ENCODE measurements around the gene KIR3DL2.

KIR3DL2 gene

DNA sequence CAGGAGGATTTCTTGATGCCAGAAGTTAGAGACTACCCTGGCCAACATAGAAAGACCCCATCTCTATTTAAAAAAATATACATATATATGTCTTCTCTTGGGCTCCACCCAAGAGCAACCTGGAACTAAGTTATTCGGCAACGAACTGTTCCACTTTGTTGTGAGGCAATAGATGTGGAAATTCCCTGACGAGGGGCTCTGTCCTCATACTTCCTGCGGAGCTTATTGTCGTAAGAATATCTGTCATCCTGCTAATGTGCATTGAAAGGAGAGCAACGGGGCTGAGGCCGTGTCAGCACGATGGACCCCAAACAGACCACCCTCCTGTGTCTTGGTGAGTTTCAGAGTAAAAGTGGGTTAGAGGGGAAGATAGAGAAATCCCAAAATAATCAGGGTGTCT lies 23.7 kb downstream of the KIR3DL2 start, which contains the start of gene FCAR:
FCAR (plus strand) TSS at position 246 of the 400 bp plus-strand sequence; CDS start at position 301, 55 bp downstream.
- no peak for TF ChIP-seq TCF12 (IDR thresholded peaks at IDR 0.05; ENCODE audit: low read depth)
- no peak for TF ChIP-seq CEBPB (IDR thresholded peaks at IDR 0.05)
- TF ChIP-seq USF1 (IDR thresholded peaks at IDR 0.05), result no peak
- no peak for TF ChIP-seq TAF1 (IDR thresholded peaks at IDR 0.05; ENCODE audit: low read depth)
- no peak for TF ChIP-seq EGR1 (IDR thresholded peaks at IDR 0.05)
- TF ChIP-seq MAX (IDR thresholded peaks at IDR 0.05), result no peak
- TF ChIP-seq CREB1 (IDR thresholded peaks at IDR 0.05; ENCODE audit: low read depth), result no peak
- no peak for TF ChIP-seq RAD21 (IDR thresholded peaks at IDR 0.05; ENCODE audit: low read depth)
- no peak for TF ChIP-seq EP300 (IDR thresholded peaks at IDR 0.05; ENCODE audit: borderline replicate concordance)

GRCh38 chr19:54875506-54875905 lies 25.3 kb downstream of the KIR3DL2 start:
- TF ChIP-seq CEBPB (IDR thresholded peaks at IDR 0.05) (no peak), CREB1 (IDR thresholded peaks at IDR 0.05; ENCODE audit: low read depth) (no peak), USF1 (IDR thresholded peaks at IDR 0.05) (no peak), RAD21 (IDR thresholded peaks at IDR 0.05; ENCODE audit: low read depth) (no peak), TEAD4 (IDR thresholded peaks at IDR 0.05) (no peak), EP300 (IDR thresholded peaks at IDR 0.05; ENCODE audit: borderline replicate concordance) (no peak), FOXM1 (IDR thresholded peaks at IDR 0.05; ENCODE audit: borderline replicate concordance, low read depth) (no peak), TAF1 (IDR thresholded peaks at IDR 0.05; ENCODE audit: low read depth) (no peak), NFIC (IDR thresholded peaks at IDR 0.05) (no peak), TCF12 (IDR thresholded peaks at IDR 0.05; ENCODE audit: low read depth) (no peak), MAX (IDR thresholded peaks at IDR 0.05) (no peak), YY1 (IDR thresholded peaks at IDR 0.05; ENCODE audit: low read depth) (no peak), REST (IDR thresholded peaks at IDR 0.05; ENCODE audit: low read depth) (no peak), EGR1 (IDR thresholded peaks at IDR 0.05) (no peak), ZBTB7A (IDR thresholded peaks at IDR 0.05; ENCODE audit: low read depth) (no peak)

GRCh38 chr19:54877471-54877870 lies 27.2 kb downstream of the KIR3DL2 start:
- no peak for TF ChIP-seq CREB1 (IDR thresholded peaks at IDR 0.05; ENCODE audit: low read depth)
- no peak for TF ChIP-seq TAF1 (IDR thresholded peaks at IDR 0.05; ENCODE audit: low read depth)
- no peak for TF ChIP-seq RAD21 (IDR thresholded peaks at IDR 0.05; ENCODE audit: low read depth)
- no peak for TF ChIP-seq TEAD4 (IDR thresholded peaks at IDR 0.05)
- TF ChIP-seq USF1 (IDR thresholded peaks at IDR 0.05), result no peak
- no peak for TF ChIP-seq EP300 (IDR thresholded peaks at IDR 0.05; ENCODE audit: borderline replicate concordance)
- no peak for TF ChIP-seq MAX (IDR thresholded peaks at IDR 0.05)
- no peak for TF ChIP-seq REST (IDR thresholded peaks at IDR 0.05; ENCODE audit: low read depth)
- no peak for TF ChIP-seq TCF12 (IDR thresholded peaks at IDR 0.05; ENCODE audit: low read depth)
- no peak for TF ChIP-seq YY1 (IDR thresholded peaks at IDR 0.05; ENCODE audit: low read depth)
- TF ChIP-seq NFIC (IDR thresholded peaks at IDR 0.05), result no peak
- TF ChIP-seq ZBTB7A (IDR thresholded peaks at IDR 0.05; ENCODE audit: low read depth), result no peak
- no peak for TF ChIP-seq FOXM1 (IDR thresholded peaks at IDR 0.05; ENCODE audit: borderline replicate concordance, low read depth)
- no peak for TF ChIP-seq EGR1 (IDR thresholded peaks at IDR 0.05)

DNA sequence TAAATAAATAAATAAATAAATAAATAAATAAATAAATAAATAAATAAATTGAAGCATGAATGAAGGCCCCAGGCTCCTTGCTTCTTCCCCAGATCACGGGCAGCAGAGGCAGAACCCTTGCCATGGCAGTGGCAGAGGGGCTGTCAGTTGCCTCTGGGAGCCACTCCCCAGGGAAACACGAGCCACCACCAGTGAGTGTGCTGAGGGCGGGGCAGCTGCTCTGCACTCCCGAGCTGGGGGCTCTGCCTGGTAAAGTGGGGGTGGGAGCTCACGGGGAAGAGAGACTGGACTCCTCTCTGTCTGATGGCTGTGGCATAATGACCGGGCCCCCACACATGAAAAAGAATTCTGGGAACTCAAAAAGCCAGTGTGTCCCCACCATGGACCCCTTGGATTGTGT lies 31.6 kb downstream of the KIR3DL2 start:
- no peak for TF ChIP-seq TCF12 (IDR thresholded peaks at IDR 0.05; ENCODE audit: low read depth)
- no peak for TF ChIP-seq USF1 (IDR thresholded peaks at IDR 0.05)
- TF ChIP-seq CEBPB (IDR thresholded peaks at IDR 0.05), result no peak
- TF ChIP-seq CREB1 (IDR thresholded peaks at IDR 0.05; ENCODE audit: low read depth), result no peak
- TF ChIP-seq MAX (IDR thresholded peaks at IDR 0.05), result no peak
- no peak for TF ChIP-seq EGR1 (IDR thresholded peaks at IDR 0.05)
- TF ChIP-seq TAF1 (IDR thresholded peaks at IDR 0.05; ENCODE audit: low read depth), result no peak
- TF ChIP-seq TEAD4 (IDR thresholded peaks at IDR 0.05), result no peak
- no peak for TF ChIP-seq ZBTB7A (IDR thresholded peaks at IDR 0.05; ENCODE audit: low read depth)
- no peak for TF ChIP-seq RAD21 (IDR thresholded peaks at IDR 0.05; ENCODE audit: low read depth)
- TF ChIP-seq YY1 (IDR thresholded peaks at IDR 0.05; ENCODE audit: low read depth), result no peak
- TF ChIP-seq REST (IDR thresholded peaks at IDR 0.05; ENCODE audit: low read depth), result no peak
- TF ChIP-seq EP300 (IDR thresholded peaks at IDR 0.05; ENCODE audit: borderline replicate concordance), result no peak
- TF ChIP-seq NFIC (IDR thresholded peaks at IDR 0.05), result no peak
